K562 (cell line): ENCODE results near the gene ABHD5. TPM values are rescaled to one million over a fixed set of nuclear protein-coding genes. Genes with fewer than 3 reads are reported as not detected.

Experiments used
- BRD4 ChIP-seq: fragments of 200-600 bp; sonication (generic); IDR thresholded peaks from 2 replicates; pipeline ENCODE4 v1.6.1; 2017; ENCODE audit warnings: inconsistent platforms
- CSDE1 ChIP-seq, 2 experiments: fragments of 450-650 bp; IDR thresholded peaks; 2 replicates each; pipeline ENCODE4 v1.6.1; 2016; ENCODE audit warnings: mild to moderate bottlenecking in 1 of 2
- ESRRB ChIP-seq: fragments of 250-450 bp; sonication (Bioruptor Pico); IDR thresholded peaks from 2 replicates; pipeline ENCODE4 v1.5.0; 2020; ENCODE audit warnings: mild to moderate bottlenecking, moderate library complexity, borderline replicate concordance
- FUS ChIP-seq: fragments of 200-400 bp; formaldehyde crosslinking; optimal IDR thresholded peaks from 2 replicates; pipeline ENCODE3; 2017; ENCODE audit warnings: low read depth, low read length
- GABPB2 ChIP-seq: fragments of 250-450 bp; sonication (Bioruptor Pico); conservative IDR thresholded peaks from 2 replicates; pipeline ENCODE4 v1.5.1; 2021; ENCODE audit warnings: mild to moderate bottlenecking
- MBD2 ChIP-seq: sonication (generic); IDR thresholded peaks from 2 replicates; pipeline ENCODE4 v1.6.1; 2016; ENCODE audit warnings: low read depth, borderline replicate concordance
- PATZ1 ChIP-seq: fragments of 250-450 bp; sonication (Bioruptor Pico); IDR thresholded peaks from 2 replicates; pipeline ENCODE4 v1.5.0; 2020; ENCODE audit warnings: mild to moderate bottlenecking, borderline replicate concordance
- PCBP1 ChIP-seq: fragments of 200-400 bp; formaldehyde crosslinking; IDR thresholded peaks from 2 replicates; pipeline ENCODE4 v1.6.1; 2018; ENCODE audit warnings: mild to moderate bottlenecking, low read depth, low read length; ENCODE audit not compliant: poor library complexity, severe bottlenecking
- SAP30 ChIP-seq: fragments of 200-600 bp; sonication (generic); IDR thresholded peaks from 2 replicates; pipeline ENCODE4 v1.6.1; 2012; ENCODE audit warnings: borderline replicate concordance, low read depth, mild to moderate bottlenecking, moderate library complexity, low read length, control low read depth, inconsistent platforms; ENCODE audit not compliant: insufficient read depth, poor library complexity, severe bottlenecking
- SRSF1 ChIP-seq: fragments of 200-400 bp; formaldehyde crosslinking; IDR thresholded peaks from 2 replicates; pipeline ENCODE4 v1.6.1; 2017; ENCODE audit warnings: mild to moderate bottlenecking, low read depth, low read length, moderate library complexity
- SRSF3 ChIP-seq: fragments of 200-400 bp; formaldehyde crosslinking; IDR thresholded peaks from 2 replicates; pipeline ENCODE4 v1.6.1; 2016; ENCODE audit warnings: mild to moderate bottlenecking, low read length, moderate library complexity; ENCODE audit not compliant: insufficient read depth
- TRIM28 ChIP-seq: fragments of 450-650 bp; IDR thresholded peaks from 2 replicates; pipeline ENCODE4 v1.6.1; 2017
- ZNF197 ChIP-seq: fragments of 200-800 bp; sonication (Bioruptor generic); IDR thresholded peaks from 2 replicates; pipeline ENCODE4 v1.6.1; 2016; ENCODE audit warnings: low read depth, missing genetic modification characterization, missing compliant biosample characterization
- ZNF280B ChIP-seq: fragments of 250-450 bp; sonication (Bioruptor Pico); IDR thresholded peaks from 2 replicates; pipeline ENCODE4 v1.5.1; 2021; ENCODE audit warnings: mild to moderate bottlenecking
- ZNF347 ChIP-seq: fragments of 450-650 bp; formaldehyde crosslinking; IDR thresholded peaks from 2 replicates; pipeline ENCODE4 v1.4.0; 2020; ENCODE audit warnings: low read depth, mild to moderate bottlenecking, moderate library complexity
- ZNF407 ChIP-seq: fragments of 450-650 bp; IDR thresholded peaks from 2 replicates; pipeline ENCODE4 v1.6.1; 2016; ENCODE audit warnings: low read depth
- polyA plus RNA-seq, 8 experiments: library from polyadenylated mRNA; depleted of rRNA in 4 of 8; stranded (reverse) in 5 of 8; unstranded in 3 of 8; fragments of >200 nt; fragmentation: Nextera tagmentation in 2 of 8; fragmentation: Illumina TruSeq in 1 of 8; extraction: Ambion mirVana in 2 of 8; extraction: Trizol in 1 of 8; gene quantifications; 2 replicates each; pipeline versions ENCODE4 v1.2.1 to v1.2.3, GENCODE V29; 2011 to 2014; ENCODE audit warnings: inconsistent platforms in 1 of 8, missing spikeins in 1 of 8
- total RNA-seq, 7 experiments: library from RNA; depleted of rRNA in 6 of 7; stranded (reverse); fragments of >200 nt in 6 of 7; fragmentation: Illumina TruSeq in 2 of 7; extraction: Trizol in 2 of 7; gene quantifications; 2 replicates each; pipeline versions ENCODE4 v1.2.1 to v1.2.3, GENCODE V29; 2011 to 2021; ENCODE audit warnings: low replicate concordance in 1 of 7

The ABHD5 gene
- total and polyA plus RNA-seq, 9 of the 15 experiments (the other 6 are each of a cell fraction or from before 2014, with no cell fraction given) = 27.8 to 61.7 (median 39.9) TPM

GRCh38 chr3:43690400-43691119, at the start of gene ABHD5 (continued):
- TF ChIP-seq ZNF407 (0 out of 2 replicates have a peak, but pooled peaks have one; percentile 13), SAP30 (no peak), PCBP1 (peak; percentile 91), CSDE1 (IDR thresholded peaks at IDR 0.05) (no peak), TRIM28 (0 out of 2 replicates have a peak, but pooled peaks have one; percentile 26), ZNF347 (CRISPR knock-in tag) (no peak), SRSF1 (no peak), MBD2 (peak; percentile 58; the same call in 1 of the 2 replicates), ESRRB (no peak; the same call in 1 of the 2 replicates), ZNF197 (CRISPR knock-in tag) (0 out of 2 replicates have a peak, but pooled peaks have one; percentile 19), BRD4 (no peak), GABPB2 (no peak), SRSF3 (no peak), FUS (peak; percentile 97), PATZ1 (CRISPR knock-in tag) (no peak; the same call in 1 of the 2 replicates), ZNF280B (no peak)
